Renal pelvis (tissue), 4 donors: ENCODE results near the gene UBE2V1. TPM values are rescaled to one million over a fixed set of nuclear protein-coding genes. Genes with fewer than 3 reads are reported as not detected.

ENCODE experiments used
- DNase-seq: peaks from one replicate; pipeline ENCODE4 v3.0.0-alpha.2; 2013
- polyA plus RNA-seq, 3 donors: library from polyadenylated mRNA; unstranded; fragments of 120-200 nt; gene quantifications; one replicate each; pipeline ENCODE4 v1.2.1, GENCODE V29; 2013; ENCODE audit not compliant: insufficient read length in 3 of 3

Gene UBE2V1
- polyA plus RNA-seq, 3 donors: 145 to 165 (median 150) TPM

- DNase-seq: no peak
Measured at GRCh38 chr20:50053362-50054230, 59.4 kb downstream of the UBE2V1 start.

GRCh38 chr20:50052550-50053361 is 60.2 kb downstream of the UBE2V1 start:
- DNase-seq: peak; percentile 59

- DNase-seq: no peak
Measured at GRCh38 chr20:50050660-50051308, 62.2 kb downstream of the UBE2V1 start.

- no peak for DNase-seq
Measured at GRCh38 chr20:50050214-50050613, 62.7 kb downstream of the UBE2V1 start.

GRCh38 chr20:50049442-50050026 is 63.4 kb downstream of the UBE2V1 start:
- DNase-seq: no peak

GRCh38 chr20:50048420-50049166 is 64.4 kb downstream of the UBE2V1 start:
- no peak for DNase-seq

- no peak for DNase-seq
Measured at GRCh38 chr20:50044353-50044960, 68.5 kb downstream of the UBE2V1 start.

GRCh38 chr20:50043573-50044352 is 69.2 kb downstream of the UBE2V1 start:
- no peak for DNase-seq

GRCh38 chr20:50042370-50043313 is 70.3 kb downstream of the UBE2V1 start:
- no peak for DNase-seq

- no peak for DNase-seq
Measured at GRCh38 chr20:50041246-50041873, 71.6 kb downstream of the UBE2V1 start.

GRCh38 chr20:50040432-50041245 is 72.3 kb downstream of the UBE2V1 start:
- no peak for DNase-seq

- no peak for DNase-seq
Measured at GRCh38 chr20:50039706-50040431, 73.1 kb downstream of the UBE2V1 start.

GRCh38 chr20:50038574-50038991 is 74.4 kb downstream of the UBE2V1 start:
- DNase-seq: no peak

- DNase-seq: no peak
Measured at GRCh38 chr20:50038169-50038568, 74.8 kb downstream of the UBE2V1 start.

- no peak for DNase-seq
Measured at GRCh38 chr20:50037575-50037974, 75.4 kb downstream of the UBE2V1 start.

GRCh38 chr20:50037123-50037522 is 75.8 kb downstream of the UBE2V1 start:
- no peak for DNase-seq

GRCh38 chr20:50036703-50037102 is 76.2 kb downstream of the UBE2V1 start:
- no peak for DNase-seq
